GM12878 (cell line): ENCODE measurements around the gene SMAD1. TPM values are rescaled to one million over a fixed set of nuclear protein-coding genes. Genes with fewer than 3 reads are reported as not detected.

Source experiments
- ATAC-seq: fragments of 200-7000 bp; cut with Tn5 transposase; 3 replicates; pipeline ENCODE4 v1.9.1; 2020; ENCODE audit warnings: mild to moderate bottlenecking, moderate library complexity
- BruUV-seq: library from RNA; stranded (reverse); fragments of 400-500 nt; replicated peaks from 2 replicates; lab custom pipeline; 2021; lab: Mats Ljungman, UMichigan
- CTCF ChIA-PET: fragments of 300-600 bp; sonication (Branson Sonifier 250); formaldehyde crosslinking; extraction: SDS; loops from one replicate; lab custom pipeline; 2021; ENCODE audit warnings: inconsistent platforms; lab: Yijun Ruan, JAX
- POLR2A ChIA-PET: fragments of 350-600 bp; formaldehyde crosslinking; extraction: SDS; loops from one replicate; lab custom pipeline; 2021; ENCODE audit warnings: inconsistent platforms; lab: Charles Lee
- RAD21 ChIA-PET: fragments of 300-600 bp; sonication (Branson Sonifier 250); formaldehyde crosslinking; loops from one replicate; lab custom pipeline; 2023; ENCODE audit warnings: antibody characterized with exemption; ENCODE audit not compliant: unreplicated experiment; lab: Charles Lee
- SMC1A ChIA-PET: fragments of 300-600 bp; sonication (Branson Sonifier 250); formaldehyde crosslinking; loops from one replicate; lab custom pipeline; 2023; ENCODE audit not compliant: unreplicated experiment, uncharacterized antibody; lab: Charles Lee
- DNase-seq: peaks from one replicate; pipeline ENCODE4 v3.0.0-alpha.2; 2011; ENCODE audit warnings: low read depth, low spot score
- FAIRE-seq: peaks from 3 replicates; lab custom pipeline; 2011; peaks lifted over from hg19 to GRCh38; lab: Jason Lieb, UNC
- H2AFZ ChIP-seq: 2 replicates; pipeline ENCODE4 v1.6.0; 2011; ENCODE audit warnings: low read depth, low read length, control low read depth; ENCODE audit not compliant: control insufficient read depth
- H3K27ac ChIP-seq: 2 replicates; pipeline ENCODE4 v1.5.1; 2011; ENCODE audit warnings: control low read depth; ENCODE audit not compliant: control insufficient read depth, insufficient read depth
- H3K27me3 ChIP-seq, 2 experiments: replicated peaks in 1 of 2; 2 replicates each; pipeline versions ENCODE4 v1.6.0 to v1.6.1; 2011; ENCODE audit warnings: low read length in 1 of 2; ENCODE audit not compliant: control insufficient read depth in 2 of 2, insufficient read depth in 2 of 2
- H3K36me3 ChIP-seq, 2 experiments: 2 replicates each; pipeline ENCODE4 v1.5.1; 2011; ENCODE audit warnings: low read length in 1 of 2; ENCODE audit not compliant: control insufficient read depth in 2 of 2, insufficient read depth in 2 of 2
- H3K4me1 ChIP-seq: 2 replicates; pipeline ENCODE4 v1.6.1; 2011; ENCODE audit warnings: mild to moderate bottlenecking, low read length, moderate library complexity, mixed read lengths; ENCODE audit not compliant: control insufficient read depth, insufficient read depth
- H3K4me2 ChIP-seq: 2 replicates; pipeline ENCODE4 v1.6.0; 2011; ENCODE audit warnings: control low read depth; ENCODE audit not compliant: control insufficient read depth, insufficient read depth
- H3K4me3 ChIP-seq: fragments of 200-600 bp; sonication (generic); 2 replicates; pipeline ENCODE4 v1.5.1; 2016
- H3K79me2 ChIP-seq: 2 replicates; pipeline ENCODE4 v1.6.0; 2011; ENCODE audit warnings: low read length; ENCODE audit not compliant: control insufficient read depth, insufficient read depth
- H3K9ac ChIP-seq: 2 replicates; pipeline ENCODE4 v1.8.0; 2011; ENCODE audit warnings: low read length, control low read depth, mixed read lengths; ENCODE audit not compliant: control insufficient read depth, insufficient read depth
- H3K9me3 ChIP-seq: replicated peaks from 3 replicates; pipeline ENCODE4 v1.5.1; 2011; ENCODE audit warnings: mild to moderate bottlenecking, low read length; ENCODE audit not compliant: control insufficient read depth, insufficient read depth
- H4K20me1 ChIP-seq: 2 replicates; pipeline ENCODE4 v1.6.0; 2011; ENCODE audit not compliant: control insufficient read depth, insufficient read depth
- CBX3 ChIP-seq: fragments of 200-600 bp; sonication (generic); IDR thresholded peaks from 2 replicates; pipeline ENCODE4 v1.6.1; 2016; ENCODE audit warnings: low read depth, borderline replicate concordance
- CTCF ChIP-seq, 3 experiments: IDR thresholded peaks in 2 of 3; conservative IDR thresholded peaks in 1 of 3; 2 replicates each; pipeline ENCODE4 v1.5.1; 2011; ENCODE audit warnings: low read depth in 3 of 3, low read length in 3 of 3, mild to moderate bottlenecking in 3 of 3, control low read depth in 2 of 3, moderate library complexity in 2 of 3, inconsistent platforms in 1 of 3, mixed read lengths in 1 of 3; ENCODE audit not compliant: control insufficient read depth in 2 of 3, insufficient read depth in 1 of 3; ENCODE audit errors: extremely low read depth in 1 of 3
- HCFC1 ChIP-seq: fragments of 150-350 bp; IDR thresholded peaks from 2 replicates; pipeline ENCODE4 v1.6.1; 2014; ENCODE audit warnings: low read length
- MYC ChIP-seq: IDR thresholded peaks from 2 replicates; pipeline ENCODE4 v1.6.1; 2011; ENCODE audit warnings: mild to moderate bottlenecking, low read length, moderate library complexity, inconsistent platforms; ENCODE audit not compliant: insufficient read depth, insufficient replicate concordance, insufficient read length, severe bottlenecking
- NFIC ChIP-seq: IDR thresholded peaks from 2 replicates; pipeline ENCODE4 v1.6.1; 2012; ENCODE audit warnings: low read depth, mild to moderate bottlenecking, inconsistent platforms, low read length, moderate library complexity
- NR2C1 ChIP-seq: fragments of 450-650 bp; IDR thresholded peaks from 2 replicates; pipeline ENCODE4 v1.6.1; 2017; ENCODE audit warnings: antibody characterized with exemption, mild to moderate bottlenecking, moderate library complexity
- POLR2A ChIP-seq: IDR thresholded peaks from 2 replicates; pipeline ENCODE4 v1.6.1; 2011; ENCODE audit warnings: low read depth, mild to moderate bottlenecking, low read length
- POLR2AphosphoS5 ChIP-seq: IDR thresholded peaks from 2 replicates; pipeline ENCODE4 v1.6.1; 2011; ENCODE audit warnings: mild to moderate bottlenecking, low read length, inconsistent platforms
- SMAD5 ChIP-seq: IDR thresholded peaks from 2 replicates; pipeline ENCODE4 v1.6.1; 2016; ENCODE audit warnings: antibody characterized with exemption, low read depth
- SREBF2 ChIP-seq: IDR thresholded peaks from 2 replicates; pipeline ENCODE4 v1.6.1; 2012; ENCODE audit warnings: mild to moderate bottlenecking, low read length
- TCF3 ChIP-seq: IDR thresholded peaks from 2 replicates; pipeline ENCODE4 v1.6.1; 2012; ENCODE audit warnings: low read depth, mild to moderate bottlenecking, low read length, borderline replicate concordance; ENCODE audit not compliant: insufficient read depth
- USF1 ChIP-seq: IDR thresholded peaks from 2 replicates; pipeline ENCODE4 v1.6.1; 2011; ENCODE audit warnings: borderline replicate concordance, low read depth, mild to moderate bottlenecking, moderate library complexity, mixed read lengths, low read length; ENCODE audit not compliant: insufficient read depth; ENCODE audit errors: extremely low read length
- WGBS: methylation state at CpG from one replicate; pipeline ENCODE4 v1.1.6; 2016; ENCODE audit warnings: low lambda C conversion rate; ENCODE audit not compliant: insufficient replicate concordance, insufficient coverage; ENCODE audit errors: missing lambda C conversion rate; 5-methylcytosine and 5-hydroxymethylcytosine counted together
- in situ Hi-C: fragments of 300-500 bp; cut with MboI; formaldehyde crosslinking; loops from 9 replicates; pipeline ENCODE4 v1.14.3; 2018; ENCODE audit warnings: mixed read lengths
- intact Hi-C: fragments of 100-400 bp; cut with micrococcal nuclease; formaldehyde crosslinking; loops from one replicate; pipeline ENCODE4 v1.14.2; 2022; ENCODE audit not compliant: unreplicated experiment
- polyA plus RNA-seq, 11 experiments: library from polyadenylated mRNA; depleted of rRNA in 4 of 11; unstranded in 6 of 11; stranded (reverse) in 5 of 11; fragments of >200 nt; fragmentation: Nextera tagmentation in 4 of 11; fragmentation: Illumina TruSeq in 1 of 11; extraction: Ambion mirVana in 4 of 11; extraction: Trizol in 1 of 11; gene quantifications; 1 replicate in 1 of 11; 2 replicates in 10 of 11; pipeline versions ENCODE4 v1.2.1 to v1.2.3, GENCODE V29; 2011 to 2016; ENCODE audit warnings: inconsistent platforms in 2 of 11, missing spikeins in 2 of 11, low read depth in 1 of 11
- total RNA-seq, 4 experiments: library from RNA; depleted of rRNA in 3 of 4; stranded (reverse); fragments of >200 nt in 3 of 4; fragmentation: Illumina TruSeq in 1 of 4; extraction: Trizol in 1 of 4; gene quantifications; 2 replicates each; pipeline versions ENCODE4 v1.2.1 to v1.2.3, GENCODE V29; 2013 to 2021

The SMAD1 gene
- total and polyA plus RNA-seq, 10 of the 15 experiments (the other 5 are each of a cell fraction or from before 2014, with no cell fraction given): 0.29 to 17.5 (median 13.6) TPM

- ChIA-PET CTCF (interaction anchor here (0.8 kb wide), 1 partner anchor 253 kb away, joined by 3 read pairs; no protein-coding TSS in a partner anchor), POLR2A (no interaction called here), RAD21 (no interaction called here), SMC1A (interaction anchor here (1.5 kb wide), 1 partner anchor 250 kb away, joined by 4 read pairs; no protein-coding TSS in a partner anchor)
- no TSS peak for BruUV-seq
- Histone ChIP-seq H3K9ac (no peak overlapping the region), H3K27me3 (peaks cover 0 to 3% of the 10 kb centered on the region in 2 experiments; a peak in 1 of 4 replicates), H2AFZ (no peak overlapping the region), H3K9me3 (no peaks in the 10 kb centered on the region; the same call in 2 of the 3 replicates), H3K4me2 (peak overlapping the region; percentile 19; the same call in 1 of the 2 replicates), H4K20me1 (no peaks in the 10 kb centered on the region), H3K4me3 (peak overlapping the region; percentile 81), H3K79me2 (peaks cover 62% of the 10 kb centered on the region), H3K27ac (no peak overlapping the region), H3K4me1 (peaks cover 12% of the 10 kb centered on the region; the same call in 1 of the 2 replicates), H3K36me3 (no peaks in the 10 kb centered on the region)
- 44% methylated on average over 2 of the region's 2 CpGs for WGBS
- intact Hi-C loops (no loop called here), in situ Hi-C loops (no loop called here)
- FAIRE-seq (no peak), ATAC-seq (no peak), DNase-seq (no peak)
- TF ChIP-seq USF1 (no peak), SREBF2 (no peak), TCF3 (no peak), CBX3 (no peak), POLR2AphosphoS5 (no peak), SMAD5 (no peak), NFIC (no peak), MYC (no peak), POLR2A (no peak), NR2C1 (no peak), CTCF (IDR thresholded peaks at IDR 0.05 in 2 of 3, conservative IDR thresholded peaks at IDR 0.05 in 1 of 3; ENCODE audit: control insufficient read depth in 2 of 3, extremely low read depth in 1 of 3, insufficient read depth in 1 of 3, low read depth in 3 of 3, low read length in 3 of 3) (no peak), HCFC1 (no peak)
Observed at GRCh38 chr4:145484225-145484846, 2.7 kb downstream of the SMAD1 start.
